GM21447 (cell line): ENCODE measurements around the gene TMEM203.
"Not testable (repeated sequence)": the region's sequence is repeated elsewhere in the genome, so short reads cannot be mapped to it uniquely, and the experiment has no call there.

Experiments
- ATAC-seq: cut with Tn5 transposase; IDR thresholded peaks from one replicate; pipeline ENCODE4 v1.9.1; 2021; ENCODE audit not compliant: unreplicated experiment

Gene TMEM203, protein sequence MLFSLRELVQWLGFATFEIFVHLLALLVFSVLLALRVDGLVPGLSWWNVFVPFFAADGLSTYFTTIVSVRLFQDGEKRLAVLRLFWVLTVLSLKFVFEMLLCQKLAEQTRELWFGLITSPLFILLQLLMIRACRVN

GRCh38 chr9:137205126-137206069, at the start of gene TMEM203, which contains the start of gene NDOR1:
TSS of gene TMEM203 (minus strand) at chr9:137205648. CDS start at chr9:137205414, 234 bp downstream.
TSS of gene NDOR1 (plus strand) at chr9:137205700. CDS start at chr9:137205778, 78 bp downstream.
- peak; percentile 33 for ATAC-seq

GRCh38 chr9:137254624-137255447, 49.4 kb upstream of the TMEM203 start, which contains the start of gene NELFB:
TSS of gene NELFB (plus strand) at chr9:137255327.
- peak; percentile 73 for ATAC-seq

DNA sequence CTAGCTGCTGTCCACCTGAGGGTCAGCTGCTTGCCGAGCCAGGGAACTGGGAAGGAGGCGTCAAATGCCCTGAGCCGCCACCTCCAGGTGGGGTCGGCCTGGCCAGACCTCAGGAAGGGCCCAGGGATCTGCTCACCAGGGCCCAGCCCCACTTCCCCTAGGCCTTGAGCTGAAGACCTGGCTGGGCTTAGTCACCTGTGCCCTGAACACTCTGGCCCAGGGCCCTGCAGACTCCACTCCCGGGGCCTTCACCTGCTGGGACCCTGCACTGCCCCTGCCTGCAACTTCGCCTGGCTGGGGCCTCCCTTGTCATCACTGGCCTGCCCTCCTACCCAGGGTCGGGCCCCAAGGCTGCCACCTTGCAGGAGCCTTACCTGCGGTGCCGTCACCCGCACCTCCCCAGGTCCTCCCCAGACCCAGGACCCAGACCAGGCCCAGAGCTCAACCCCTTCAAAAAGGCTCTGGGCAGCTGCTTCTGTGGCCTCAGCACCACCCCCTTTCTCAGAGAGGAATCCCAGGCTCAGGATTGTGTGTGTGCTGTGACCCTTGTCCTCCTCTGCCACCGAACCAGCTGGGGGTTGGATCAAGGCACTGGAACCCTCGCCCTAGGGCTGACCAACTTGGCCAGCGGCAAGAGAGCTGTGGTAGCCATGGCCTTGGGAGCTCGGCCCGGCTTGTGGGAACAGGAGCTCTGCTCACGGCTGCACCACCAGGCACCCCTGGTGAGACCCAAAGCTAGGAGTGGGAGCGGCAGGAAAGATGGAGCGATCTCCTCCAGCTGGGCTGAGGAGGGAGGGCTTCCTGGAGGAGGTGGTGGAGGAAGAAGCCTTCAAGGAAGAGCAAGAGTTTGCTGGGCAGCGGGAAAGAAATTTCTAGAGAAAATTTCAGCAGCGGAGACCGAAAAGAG, 48.5 kb upstream of the TMEM203 start:
- ATAC-seq = no peak

- no peak for ATAC-seq
Measured at GRCh38 chr9:137252555-137253506, 47.4 kb upstream of the TMEM203 start.

GRCh38 chr9:137251490-137252268, 46.2 kb upstream of the TMEM203 start:
- ATAC-seq = no peak

DNA sequence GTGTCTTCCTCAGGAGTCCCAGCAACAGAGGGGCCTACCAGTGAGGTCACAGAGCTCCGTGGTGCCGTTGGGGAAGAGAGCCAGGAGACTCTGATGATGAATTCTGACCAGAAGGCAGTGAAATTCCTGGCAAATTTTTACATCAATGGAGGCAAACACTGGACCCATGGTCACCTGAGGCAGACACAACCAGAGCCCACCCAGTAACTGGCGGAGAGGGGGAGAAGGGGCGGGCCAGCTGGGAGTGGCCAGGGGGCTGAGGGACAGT, 45.7 kb upstream of the TMEM203 start, which contains the start of gene STPG3:
STPG3 (plus strand) TSS at position 93 of the 268 bp plus-strand sequence; CDS start at position 94, 1 bp downstream.
- ATAC-seq = no peak

DNA sequence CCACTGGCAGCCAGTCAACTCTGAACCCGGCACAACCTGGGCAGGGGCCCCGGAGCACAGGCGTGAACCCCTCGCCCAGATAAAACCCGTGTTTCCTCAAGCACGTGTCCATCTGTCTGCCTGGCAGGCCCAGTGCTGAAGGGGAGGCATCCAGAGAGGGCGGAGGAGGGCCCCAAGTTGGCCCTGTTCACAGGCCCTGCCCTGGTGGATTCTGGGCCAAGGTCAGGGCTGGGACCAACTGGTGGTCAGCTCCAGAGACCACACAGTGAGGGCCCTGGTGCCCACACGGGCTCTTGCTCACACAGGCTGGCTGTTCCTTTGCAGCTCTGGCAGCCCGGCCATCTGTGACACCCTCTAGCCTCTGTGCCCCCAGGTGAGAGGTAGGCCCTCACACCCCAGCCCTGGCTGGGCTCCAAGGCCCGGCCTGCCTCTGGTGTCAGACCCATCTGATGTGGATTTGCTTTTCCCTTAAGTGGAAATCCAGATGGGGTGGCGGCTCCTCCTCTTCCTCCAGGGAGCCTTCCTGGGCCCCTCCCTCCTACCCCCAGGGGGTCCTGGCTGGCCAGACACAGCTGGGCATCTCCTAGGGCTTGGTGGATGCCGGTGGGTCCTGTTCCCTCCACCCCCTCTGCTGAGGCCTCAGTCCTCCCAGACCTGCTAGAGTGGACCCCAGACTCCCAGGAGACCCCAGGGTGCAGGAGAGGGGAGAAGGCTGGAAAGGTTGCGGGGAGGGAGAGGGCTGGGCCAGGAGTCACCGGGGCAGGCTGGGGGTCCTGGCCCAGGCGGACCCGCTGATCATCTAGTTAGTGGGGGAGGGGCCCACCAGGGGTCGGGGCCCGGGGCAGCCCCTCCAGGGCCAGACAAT, 45.1 kb upstream of the TMEM203 start:
- ATAC-seq = no peak

- ATAC-seq = no peak
Measured at GRCh38 chr9:137247916-137248175, 42.4 kb upstream of the TMEM203 start.

- ATAC-seq = no peak
Measured at GRCh38 chr9:137247135-137247915, 41.9 kb upstream of the TMEM203 start.

DNA sequence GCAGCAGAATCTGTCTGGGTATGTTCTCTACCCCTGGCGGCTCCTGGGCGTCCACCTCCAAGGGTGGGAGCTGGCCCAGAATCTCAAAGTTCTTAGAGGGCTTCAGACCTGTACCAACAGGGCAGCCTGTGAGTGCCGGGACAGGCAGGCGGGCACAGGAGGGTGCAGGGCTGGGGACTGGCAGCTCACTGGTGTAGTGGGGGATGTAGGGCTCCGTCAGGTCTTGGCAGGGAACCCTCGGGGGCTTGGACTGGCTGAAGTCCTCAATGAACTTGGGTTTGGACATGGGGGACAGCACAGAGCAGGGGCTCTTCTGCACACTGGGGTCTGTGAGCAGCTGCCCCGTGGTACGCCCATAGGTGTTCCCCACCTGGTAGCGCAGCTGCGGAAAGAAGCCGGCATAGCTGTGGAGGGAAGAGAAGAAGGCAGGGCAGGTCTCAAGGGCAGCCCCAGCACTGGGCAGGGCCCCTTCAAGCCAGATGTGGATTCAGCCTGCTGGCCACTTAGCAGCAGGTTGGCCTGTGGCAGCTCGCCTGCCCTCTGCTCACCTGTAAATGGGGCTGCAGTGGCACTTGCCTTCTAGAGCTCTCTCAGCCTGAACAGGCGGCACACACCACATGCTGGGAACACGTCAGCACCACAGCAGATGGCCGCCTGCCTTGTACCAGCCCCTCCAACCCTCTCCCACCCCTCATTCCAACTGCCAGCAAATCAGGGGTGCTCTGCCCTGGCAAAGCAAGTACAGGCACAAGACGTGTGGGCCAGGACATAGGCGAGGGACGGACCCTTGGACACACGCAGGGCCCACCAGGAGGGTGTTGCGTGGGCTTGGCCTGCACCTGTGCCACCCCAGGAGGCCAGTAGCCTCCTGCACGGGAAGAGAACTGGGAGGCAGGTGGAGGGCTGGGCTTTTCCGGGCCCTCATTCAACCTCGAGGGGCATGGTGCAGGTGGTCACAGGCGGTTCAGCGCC, 40.3 kb upstream of the TMEM203 start:
- ATAC-seq = no peak

- ATAC-seq = no peak
Measured at GRCh38 chr9:137244486-137245449, 39.3 kb upstream of the TMEM203 start.

- ATAC-seq = no peak
Measured at GRCh38 chr9:137243626-137244485, 38.4 kb upstream of the TMEM203 start.

- ATAC-seq = not testable (repeated sequence)
Measured at GRCh38 chr9:137243266-137243625, 37.8 kb upstream of the TMEM203 start.
